HuH-7 (cell line): Measurements from ENCODE around the gene PLEKHG4.
A peak's percentile ranks its signal among the peaks of the same experiment; 100 is the strongest.

ENCODE experiments used
- DNase-seq: peaks from one replicate; pipeline ENCODE4 v3.0.0; 2011; ENCODE audit warnings: low spot score

The PLEKHG4 gene

GRCh38 chr16:67265834-67266233, 13.5 kb upstream of the PLEKHG4 start:
- no peak for DNase-seq

- DNase-seq = no peak
Measured at GRCh38 chr16:67268136-67268579, 11.2 kb upstream of the PLEKHG4 start.

- DNase-seq = no peak
Measured at GRCh38 chr16:67269766-67270165, 9.6 kb upstream of the PLEKHG4 start.

GRCh38 chr16:67270931-67271338, 8.4 kb upstream of the PLEKHG4 start:
- DNase-seq = no peak

GRCh38 chr16:67271446-67271845, 7.9 kb upstream of the PLEKHG4 start:
- DNase-seq = no peak

- no peak for DNase-seq
Measured at GRCh38 chr16:67275321-67275720, 4.0 kb upstream of the PLEKHG4 start.

GRCh38 chr16:67277294-67277998, 1.9 kb upstream of the PLEKHG4 start:
- no peak for DNase-seq

- DNase-seq = no peak
Measured at GRCh38 chr16:67277999-67278772, 1.1 kb upstream of the PLEKHG4 start.

GRCh38 chr16:67278773-67279295, 498 bp upstream of the PLEKHG4 start:
- peak; percentile 77 for DNase-seq

GRCh38 chr16:67280090-67281015, 1.0 kb downstream of the PLEKHG4 start:
- no peak for DNase-seq

- no peak for DNase-seq
Measured at GRCh38 chr16:67281536-67282446, 2.5 kb downstream of the PLEKHG4 start.

GRCh38 chr16:67282447-67282805, 3.1 kb downstream of the PLEKHG4 start:
- DNase-seq = no peak

GRCh38 chr16:67283039-67283825, 3.9 kb downstream of the PLEKHG4 start:
- no peak for DNase-seq

- no peak for DNase-seq
Measured at GRCh38 chr16:67283826-67284555, 4.7 kb downstream of the PLEKHG4 start.

GRCh38 chr16:67284699-67285646, 5.6 kb downstream of the PLEKHG4 start:
- DNase-seq = peak; percentile 84

- no peak for DNase-seq
Measured at GRCh38 chr16:67286441-67287235, 7.3 kb downstream of the PLEKHG4 start.

GRCh38 chr16:67287960-67288359, 8.6 kb downstream of the PLEKHG4 start:
- no peak for DNase-seq

- DNase-seq = no peak
Measured at GRCh38 chr16:67291461-67291860, 12.1 kb downstream of the PLEKHG4 start.
